Neural cell (in vitro differentiated cells): ENCODE results near the gene MTMR3. TPM values are rescaled to one million over a fixed set of nuclear protein-coding genes. Genes with fewer than 3 reads are reported as not detected.

Experiments
- H2AFZ ChIP-seq: fragments of 200-600, 300-800 bp; sonication (generic), shearing (Covaris generic); 2 replicates; pipeline ENCODE4 v1.6.0; 2014; ENCODE audit warnings: low read depth, mild to moderate bottlenecking, antibody characterized with exemption, low read length, moderate library complexity
- H3F3A ChIP-seq: fragments of 200-600 bp; shearing (Covaris generic); 2 replicates; pipeline ENCODE4 v1.6.1; 2016; ENCODE audit warnings: mild to moderate bottlenecking, moderate library complexity, mixed read lengths, antibody characterized with exemption, low read length; ENCODE audit not compliant: insufficient read depth, poor library complexity, severe bottlenecking
- H3K27ac ChIP-seq: fragments of 200-600, 300-800 bp; sonication (generic), shearing (Covaris generic); 2 replicates; pipeline ENCODE4 v1.5.1; 2014; ENCODE audit warnings: mild to moderate bottlenecking, low read length, moderate library complexity
- H3K27me3 ChIP-seq: fragments of 300-800, 200-600 bp; sonication (generic), shearing (Covaris generic); 2 replicates; pipeline ENCODE4 v1.6.0; 2014; ENCODE audit warnings: mild to moderate bottlenecking, low read depth, low read length, moderate library complexity; ENCODE audit not compliant: insufficient read depth
- H3K36me3 ChIP-seq: fragments of 300-800, 200-600 bp; sonication (generic), shearing (Covaris generic); 2 replicates; pipeline ENCODE4 v1.5.1; 2014; ENCODE audit warnings: mild to moderate bottlenecking, antibody characterized with exemption, low read length, moderate library complexity; ENCODE audit not compliant: insufficient read depth
- H3K4me2 ChIP-seq: fragments of 300-800, 200-600 bp; sonication (generic), shearing (Covaris generic); 2 replicates; pipeline ENCODE4 v1.6.0; 2014; ENCODE audit warnings: mild to moderate bottlenecking, low read length
- H3K4me3 ChIP-seq: fragments of 300-800, 200-600 bp; sonication (generic), shearing (Covaris generic); 2 replicates; pipeline ENCODE4 v1.5.1; 2014; ENCODE audit warnings: mild to moderate bottlenecking, low read length, moderate library complexity
- H3K79me2 ChIP-seq: fragments of 200-600 bp; shearing (Covaris generic); replicated peaks from 2 replicates; pipeline ENCODE4 v1.6.0; 2014; ENCODE audit warnings: mild to moderate bottlenecking, low read length, moderate library complexity; ENCODE audit not compliant: insufficient read depth
- H3K9ac ChIP-seq: fragments of 300-800, 200-600 bp; sonication (generic), shearing (Covaris generic); 2 replicates; pipeline ENCODE4 v1.6.1; 2016; ENCODE audit warnings: mild to moderate bottlenecking, low read length, mixed read lengths
- H3K9me2 ChIP-seq: fragments of 200-600 bp; shearing (Covaris generic); 2 replicates; pipeline ENCODE4 v1.6.1; 2016; ENCODE audit warnings: mild to moderate bottlenecking, low read length, mixed read lengths; ENCODE audit not compliant: insufficient read depth
- H3K9me3 ChIP-seq: fragments of 200-600, 300-800 bp; sonication (generic), shearing (Covaris generic); 2 replicates; pipeline ENCODE4 v1.6.1; 2016; ENCODE audit warnings: mild to moderate bottlenecking, mixed run types, low read length, moderate library complexity, mixed read lengths
- H4K20me1 ChIP-seq: fragments of 200-600 bp; shearing (Covaris generic); 2 replicates; pipeline ENCODE4 v1.6.1; 2016; ENCODE audit warnings: mild to moderate bottlenecking, mixed run types; ENCODE audit not compliant: insufficient read depth
- EP300 ChIP-seq: fragments of 450-650 bp; conservative IDR thresholded peaks from 2 replicates; pipeline ENCODE4 v1.6.1; 2014; ENCODE audit warnings: antibody characterized with exemption, mild to moderate bottlenecking, moderate library complexity; ENCODE audit not compliant: poor library complexity, severe bottlenecking
- EZH2 ChIP-seq: fragments of 200-600, 300-800 bp; shearing (Covaris generic), sonication (generic); IDR thresholded peaks from 2 replicates; pipeline ENCODE4 v1.6.1; 2014; ENCODE audit warnings: antibody characterized with exemption, low read length, borderline replicate concordance, mild to moderate bottlenecking; ENCODE audit not compliant: insufficient read depth, poor library complexity, severe bottlenecking
- MXI1 ChIP-seq: fragments of 450-650 bp; conservative IDR thresholded peaks from 2 replicates; pipeline ENCODE4 v1.6.1; 2014; ENCODE audit warnings: antibody characterized with exemption, mild to moderate bottlenecking; ENCODE audit not compliant: poor library complexity, severe bottlenecking
- POLR2AphosphoS5 ChIP-seq: IDR thresholded peaks from 2 replicates; pipeline ENCODE4 v1.6.1; 2012
- RAD21 ChIP-seq: fragments of 450-650 bp; conservative IDR thresholded peaks from 2 replicates; pipeline ENCODE4 v1.6.1; 2014; ENCODE audit warnings: antibody characterized with exemption, mild to moderate bottlenecking, moderate library complexity
- REST ChIP-seq: IDR thresholded peaks from 2 replicates; pipeline ENCODE4 v1.6.1; 2012; ENCODE audit warnings: borderline replicate concordance
- SMC3 ChIP-seq: fragments of 450-650 bp; conservative IDR thresholded peaks from 2 replicates; pipeline ENCODE4 v1.6.1; 2014; ENCODE audit warnings: antibody characterized with exemption, mild to moderate bottlenecking, moderate library complexity; ENCODE audit not compliant: poor library complexity
- TAF1 ChIP-seq: IDR thresholded peaks from 2 replicates; pipeline ENCODE4 v1.6.1; 2012; ENCODE audit warnings: low read depth
- polyA plus RNA-seq: library from polyadenylated mRNA; depleted of rRNA; stranded (reverse); fragments of >200 nt; gene quantifications from 2 replicates; pipeline ENCODE4 v1.2.3, GENCODE V29; 2014
- TF ChIP-seq, protein P1 (sequence below): fragments of 450-650 bp; IDR thresholded peaks from 2 replicates; pipeline ENCODE4 v1.5.1; 2014; ENCODE audit warnings: antibody characterized with exemption, mild to moderate bottlenecking, moderate library complexity; ENCODE audit not compliant: poor library complexity, severe bottlenecking

MTMR3 gene
- polyA plus RNA-seq, 1 donor from 2014 or later = 46.7 TPM

DNA sequence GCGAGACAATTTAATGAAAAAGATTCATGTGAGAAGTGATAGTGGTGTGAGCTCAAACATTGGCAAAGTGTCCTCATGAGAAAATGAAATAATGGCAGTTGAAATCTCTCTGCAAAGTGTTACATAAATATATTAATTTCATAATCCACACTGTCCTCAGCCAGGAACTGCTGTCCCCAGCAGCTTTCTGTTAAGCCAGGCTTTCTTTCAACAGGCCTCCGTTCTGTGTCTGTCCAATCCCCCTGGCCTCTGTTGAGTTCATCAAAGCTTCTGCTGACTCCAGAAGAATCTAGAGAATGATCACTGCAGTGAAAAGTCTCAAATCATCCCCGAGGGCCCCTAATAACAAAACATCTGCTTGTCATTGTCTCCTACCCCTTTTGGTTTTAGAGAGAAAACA lies 34.9 kb upstream of the MTMR3 start (continued):
- TF ChIP-seq REST (no peak), TAF1 (no peak)

- Histone ChIP-seq H3K9me2 (no peaks in the 10 kb centered on the region), H3K79me2 (no peaks in the 10 kb centered on the region), H3K36me3 (no peaks in the 10 kb centered on the region), H3K4me2 (no peak overlapping the region), H3K4me3 (no peak overlapping the region), H3K9ac (no peak overlapping the region), H4K20me1 (no peaks in the 10 kb centered on the region), H3K9me3 (no peaks in the 10 kb centered on the region), H3K27ac (no peak overlapping the region), H3K27me3 (no peaks in the 10 kb centered on the region), H3F3A (no peaks in the 10 kb centered on the region), H2AFZ (no peak overlapping the region)
- TF ChIP-seq RAD21 (no peak), EP300 (no peak), POLR2AphosphoS5 (no peak), EZH2 (no peak), MXI1 (no peak), REST (no peak), TAF1 (no peak), SMC3 (no peak)
- TF ChIP-seq, protein P1, sequence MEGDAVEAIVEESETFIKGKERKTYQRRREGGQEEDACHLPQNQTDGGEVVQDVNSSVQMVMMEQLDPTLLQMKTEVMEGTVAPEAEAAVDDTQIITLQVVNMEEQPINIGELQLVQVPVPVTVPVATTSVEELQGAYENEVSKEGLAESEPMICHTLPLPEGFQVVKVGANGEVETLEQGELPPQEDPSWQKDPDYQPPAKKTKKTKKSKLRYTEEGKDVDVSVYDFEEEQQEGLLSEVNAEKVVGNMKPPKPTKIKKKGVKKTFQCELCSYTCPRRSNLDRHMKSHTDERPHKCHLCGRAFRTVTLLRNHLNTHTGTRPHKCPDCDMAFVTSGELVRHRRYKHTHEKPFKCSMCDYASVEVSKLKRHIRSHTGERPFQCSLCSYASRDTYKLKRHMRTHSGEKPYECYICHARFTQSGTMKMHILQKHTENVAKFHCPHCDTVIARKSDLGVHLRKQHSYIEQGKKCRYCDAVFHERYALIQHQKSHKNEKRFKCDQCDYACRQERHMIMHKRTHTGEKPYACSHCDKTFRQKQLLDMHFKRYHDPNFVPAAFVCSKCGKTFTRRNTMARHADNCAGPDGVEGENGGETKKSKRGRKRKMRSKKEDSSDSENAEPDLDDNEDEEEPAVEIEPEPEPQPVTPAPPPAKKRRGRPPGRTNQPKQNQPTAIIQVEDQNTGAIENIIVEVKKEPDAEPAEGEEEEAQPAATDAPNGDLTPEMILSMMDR = no peak
These were observed 28.5 kb upstream of the MTMR3 start for GRCh38 chr22:29854432-29854831.
